Endothelial cell of hepatic sinusoid (primary cell): ENCODE data around the gene SREBF2.
"Not testable (repeated sequence)": the region's sequence is repeated elsewhere in the genome, so short reads cannot be mapped to it uniquely, and the experiment has no call there.

Source experiments
- in situ Hi-C: cut with HindIII; loops from 2 replicates; pipeline ENCODE4 v1.10.0; 2017; ENCODE audit warnings: low sequenced_read_pairs

The SREBF2 gene

DNA sequence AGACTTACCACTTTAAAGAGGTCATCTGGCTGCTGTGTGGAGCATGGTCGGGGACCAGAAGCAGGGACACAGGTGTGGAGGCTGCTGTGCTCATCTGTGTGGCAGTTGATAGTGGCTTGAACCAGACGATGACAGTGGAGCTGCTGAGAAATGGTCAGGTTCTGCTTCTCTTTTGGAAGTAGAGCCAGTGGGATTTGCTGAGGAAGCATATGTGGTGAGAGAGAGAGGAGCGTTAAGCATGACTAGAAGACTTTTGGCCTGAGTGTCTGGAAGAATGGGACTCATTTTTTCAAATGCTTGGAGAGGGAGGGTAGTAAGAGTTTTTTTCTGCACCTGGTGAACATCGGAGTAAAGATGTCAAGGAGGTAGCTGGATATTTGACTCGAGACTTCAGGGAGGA is 12.5 kb upstream of the SREBF2 start:
- in situ Hi-C loops, result no loop called here

DNA sequence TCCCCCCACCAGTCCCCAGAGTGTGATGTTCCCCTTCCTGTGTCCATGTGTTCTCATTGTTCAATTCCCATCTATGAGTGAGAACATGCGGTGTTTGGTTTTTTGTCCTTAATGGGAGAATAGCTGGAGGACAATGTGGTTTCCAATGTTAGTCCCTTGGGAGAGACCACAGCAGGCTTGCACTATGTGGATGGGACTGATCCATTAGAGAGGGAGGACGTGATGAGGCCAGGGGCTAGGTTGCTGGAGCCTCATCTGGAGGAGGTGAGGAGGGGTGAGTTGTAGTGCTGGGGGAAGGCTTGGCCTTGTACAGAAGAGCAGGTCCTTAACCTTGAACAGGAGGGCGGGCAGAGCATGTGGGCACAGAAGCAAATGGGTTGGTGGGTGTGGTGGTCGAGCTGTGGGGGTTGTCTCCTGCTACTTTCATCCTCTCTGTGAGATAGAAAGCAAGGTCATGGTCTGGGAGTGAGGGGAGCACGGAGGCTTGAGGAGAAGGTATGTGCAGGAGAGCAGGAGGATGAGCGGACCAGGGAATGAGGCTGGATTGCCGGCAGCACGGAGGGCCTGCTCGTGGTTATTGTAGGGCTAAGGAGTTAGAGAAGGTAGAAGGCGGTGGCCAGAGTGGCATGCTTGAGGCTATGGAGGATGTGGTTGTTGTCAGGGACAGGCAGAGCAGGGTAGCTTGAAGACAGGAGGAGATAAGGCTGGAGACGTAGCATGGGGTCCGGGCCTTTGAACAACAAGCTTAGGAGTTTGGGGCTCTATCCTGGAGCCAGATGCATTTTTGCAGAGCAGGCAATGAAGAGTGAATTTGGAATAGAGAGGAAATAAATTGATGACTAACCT is 11.2 kb upstream of the SREBF2 start:
- in situ Hi-C loops, result no loop called here

DNA sequence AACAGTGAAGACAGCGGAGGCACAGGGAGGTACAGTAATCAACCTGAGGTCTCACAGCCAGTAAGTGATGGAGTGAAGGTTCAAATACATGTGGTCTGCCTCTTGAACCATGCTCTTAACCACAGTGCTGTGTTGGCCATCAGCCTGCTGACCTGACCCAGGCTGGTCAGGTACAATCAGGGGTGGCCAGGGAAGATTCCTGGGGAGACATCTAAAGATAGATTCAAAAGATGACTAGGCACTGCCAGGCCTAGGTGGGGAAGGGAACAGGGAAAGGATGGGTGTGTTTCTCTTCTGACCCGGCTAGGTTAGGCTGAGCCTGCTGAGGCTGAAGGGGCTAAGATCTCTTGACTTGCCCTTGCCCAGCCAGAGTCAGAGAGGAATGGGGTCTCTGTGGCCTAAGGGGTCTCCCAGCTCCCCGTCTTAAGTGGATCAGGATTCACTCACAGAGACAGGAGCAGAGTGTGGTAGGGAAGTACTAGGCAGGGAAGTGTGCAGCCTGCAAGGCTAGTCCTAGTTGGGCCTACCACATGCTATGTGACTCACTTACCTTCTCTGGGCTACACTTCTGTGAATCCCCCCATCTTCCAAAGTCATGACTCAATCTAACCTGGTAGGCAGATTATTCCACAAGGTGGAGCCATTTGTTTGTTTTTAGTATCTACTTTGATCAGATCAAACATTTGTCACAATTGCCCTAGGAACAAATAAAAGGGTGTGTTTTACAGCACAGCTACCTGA is 10.4 kb upstream of the SREBF2 start:
- in situ Hi-C loops, result no loop called here

DNA sequence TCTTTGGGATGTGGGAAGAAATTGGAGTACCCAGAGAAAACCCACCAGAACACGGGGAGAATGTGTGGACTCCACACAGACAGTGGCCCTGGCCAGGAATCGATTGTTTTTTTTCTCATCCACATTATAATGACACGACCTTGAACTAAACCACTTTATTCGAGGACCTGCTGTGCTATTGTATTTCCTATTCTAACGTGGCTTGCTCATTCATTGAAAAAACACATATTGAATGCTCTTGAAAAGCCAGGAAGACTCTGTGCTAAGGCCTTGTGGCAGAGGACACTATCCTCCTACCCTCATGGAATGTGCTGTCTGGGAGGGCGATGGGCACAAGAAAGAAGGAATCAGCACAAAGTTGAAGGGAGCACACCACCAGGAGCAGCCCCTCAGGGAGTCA is 9.1 kb upstream of the SREBF2 start:
- in situ Hi-C loops, result no loop called here

DNA sequence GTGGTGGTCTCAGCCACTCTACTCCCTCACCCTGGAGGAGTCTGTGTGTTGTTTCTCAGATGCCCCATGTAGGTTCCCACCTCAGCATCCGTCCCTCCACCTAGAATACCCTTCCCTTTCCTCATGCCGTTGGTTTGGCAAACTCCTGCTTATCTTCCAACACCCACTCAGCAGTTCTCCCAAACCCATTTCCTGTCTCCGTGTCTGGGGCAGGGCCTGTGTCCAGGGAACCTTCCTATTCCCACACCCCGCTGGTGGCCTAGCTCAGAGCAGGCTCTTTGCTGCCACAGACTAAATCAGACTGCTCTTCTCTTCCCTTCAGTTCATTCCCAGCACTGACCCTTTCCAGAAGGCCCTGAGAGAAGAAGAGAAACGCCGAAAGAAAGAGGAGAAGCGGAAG is 7.5 kb upstream of the SREBF2 start:
- in situ Hi-C loops, result no loop called here

DNA sequence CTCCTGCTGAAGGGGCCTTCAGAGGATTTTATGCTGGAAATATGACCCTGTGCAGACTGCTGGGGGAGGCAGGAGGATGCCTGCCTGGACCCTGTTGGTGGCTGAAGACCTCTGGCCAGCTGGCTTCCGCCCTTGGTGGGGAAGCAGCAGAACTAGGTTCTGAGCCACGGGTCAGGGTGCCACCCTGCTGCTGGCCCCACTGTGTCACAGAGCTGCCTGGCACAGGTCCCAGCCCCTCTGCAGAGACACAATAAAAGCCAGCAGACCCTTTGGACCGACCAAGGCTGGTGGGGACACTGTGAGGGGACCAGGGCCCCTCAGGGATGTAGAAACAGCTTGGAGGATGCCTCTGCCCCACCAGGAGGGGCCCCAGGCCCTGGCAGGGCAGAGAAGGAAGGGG is 6.9 kb upstream of the SREBF2 start:
- in situ Hi-C loops, result no loop called here

DNA sequence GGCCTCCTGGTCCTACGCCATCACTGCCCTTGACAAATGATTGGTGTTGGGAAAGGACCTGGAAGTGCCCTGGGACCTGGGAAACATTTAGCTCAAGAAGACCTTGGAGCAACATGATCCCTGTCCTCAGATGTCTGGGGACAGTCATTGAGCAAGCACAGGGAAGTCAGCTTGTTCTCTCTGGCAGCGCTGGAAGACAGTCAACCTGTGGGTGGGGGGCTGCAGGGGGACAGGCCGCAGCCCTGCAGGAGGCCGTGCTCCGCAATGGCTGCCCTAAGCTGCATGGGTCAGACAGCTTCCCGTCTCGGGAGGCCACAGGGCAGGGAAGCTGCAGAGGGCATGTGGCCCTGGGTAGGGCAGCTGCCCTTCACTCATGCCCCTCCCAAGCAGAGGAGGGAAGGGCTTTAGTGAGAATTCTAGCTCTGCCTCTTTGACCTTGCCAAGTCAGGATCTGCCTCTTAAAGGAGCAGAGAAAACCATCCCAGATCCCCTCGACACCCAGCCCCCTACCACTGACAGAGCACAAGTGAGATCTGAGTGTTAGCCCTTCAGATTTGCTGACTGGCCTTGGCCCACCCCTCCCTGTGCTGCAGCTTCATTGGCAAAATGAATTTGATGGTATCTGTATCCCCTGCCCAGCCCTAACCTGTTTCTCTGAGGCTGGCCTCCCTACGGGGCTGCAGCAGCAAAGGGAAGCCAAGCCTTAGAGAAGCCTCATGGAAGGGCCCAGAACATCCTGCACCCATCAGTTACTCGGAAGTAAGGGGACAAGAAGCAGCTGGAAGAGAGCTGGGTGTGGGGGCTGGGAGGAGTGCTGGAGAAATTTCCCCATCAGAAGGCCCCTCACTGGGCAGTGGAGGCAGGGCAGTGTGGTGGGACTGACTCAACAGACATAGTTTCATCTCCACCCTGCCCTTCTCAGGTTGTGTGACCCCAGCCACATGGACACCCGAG is 6.2 kb upstream of the SREBF2 start:
- in situ Hi-C loops, result no loop called here

DNA sequence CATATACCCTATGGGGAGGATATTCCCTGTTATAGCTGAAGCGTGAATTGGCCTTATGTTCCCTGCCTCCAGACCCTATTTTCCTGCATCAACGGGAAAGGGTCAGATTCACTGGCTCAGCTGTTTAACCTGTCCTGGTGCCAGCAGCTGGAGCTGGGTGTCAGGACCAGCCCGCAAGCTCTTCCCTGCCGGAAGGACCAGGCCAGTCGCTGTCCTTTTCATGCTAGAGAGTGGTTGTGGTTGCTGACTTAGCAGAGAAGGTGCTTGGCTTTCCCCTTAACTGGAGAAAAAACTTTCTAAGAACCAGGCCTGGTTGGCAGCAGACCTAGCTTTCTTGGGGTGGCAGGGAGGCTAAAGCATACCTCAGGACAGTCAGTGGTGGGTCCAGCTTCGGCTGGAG is 5.2 kb upstream of the SREBF2 start:
- in situ Hi-C loops, result no loop called here

DNA sequence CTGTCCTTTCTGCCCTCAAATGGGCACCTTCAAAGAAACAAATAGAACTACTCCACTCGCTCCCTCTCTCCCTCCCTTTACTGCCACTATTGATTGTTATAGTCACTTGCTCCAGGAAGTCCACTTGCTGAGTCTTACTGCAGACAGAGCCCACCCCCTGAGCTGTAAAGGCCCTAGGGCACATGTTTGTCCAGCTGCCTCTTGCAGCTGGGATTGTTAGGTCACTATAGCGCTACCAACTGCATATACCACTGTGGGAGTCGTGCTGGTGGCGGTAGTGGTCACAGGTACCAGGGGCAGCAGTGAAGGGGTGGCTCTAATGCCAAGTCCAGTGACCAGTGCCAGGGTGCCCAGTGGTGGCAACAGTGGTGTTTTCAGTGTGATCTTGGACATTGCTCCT is 4.4 kb upstream of the SREBF2 start:
- in situ Hi-C loops, result no loop called here

DNA sequence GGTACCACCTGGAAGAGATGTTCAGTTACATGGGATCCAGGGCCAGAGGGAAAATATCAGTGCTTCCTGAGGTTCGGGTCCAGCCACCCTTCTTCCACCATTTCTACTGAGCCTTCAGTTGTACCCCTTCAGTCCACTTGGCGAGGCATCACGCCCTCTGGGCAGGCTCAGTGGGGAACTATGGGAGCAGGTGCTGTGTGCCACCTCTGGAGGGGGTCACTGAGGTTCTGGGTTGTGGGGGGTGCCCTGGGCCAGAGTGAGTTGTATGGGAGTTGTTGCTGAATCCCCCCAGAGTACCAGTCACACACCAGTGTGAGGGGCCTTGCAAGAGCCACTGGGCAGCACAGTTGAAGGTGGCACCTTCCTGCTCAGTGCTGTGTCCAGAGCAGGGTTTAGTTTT is 2.7 kb upstream of the SREBF2 start:
- in situ Hi-C loops, result no loop called here

DNA sequence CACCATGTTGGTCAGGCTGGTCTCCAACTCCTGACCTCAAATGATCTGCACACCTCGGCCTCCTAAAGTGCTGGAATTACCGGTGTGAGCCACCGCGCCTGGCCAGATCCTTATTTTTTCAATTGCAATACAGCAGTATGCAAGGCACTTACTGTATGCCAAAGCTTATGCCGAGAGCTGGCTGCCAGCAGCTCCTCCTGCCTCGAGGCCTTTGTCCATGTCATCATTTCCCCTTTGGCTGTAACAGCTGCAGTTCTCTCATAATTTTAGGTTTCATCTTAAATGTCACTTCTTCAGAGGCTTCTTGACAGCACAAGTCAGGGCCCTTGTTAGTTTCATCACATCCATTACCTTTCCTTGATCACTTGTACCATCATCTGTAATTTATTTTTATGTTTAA is 1.5 kb upstream of the SREBF2 start:
- in situ Hi-C loops, result no loop called here

DNA sequence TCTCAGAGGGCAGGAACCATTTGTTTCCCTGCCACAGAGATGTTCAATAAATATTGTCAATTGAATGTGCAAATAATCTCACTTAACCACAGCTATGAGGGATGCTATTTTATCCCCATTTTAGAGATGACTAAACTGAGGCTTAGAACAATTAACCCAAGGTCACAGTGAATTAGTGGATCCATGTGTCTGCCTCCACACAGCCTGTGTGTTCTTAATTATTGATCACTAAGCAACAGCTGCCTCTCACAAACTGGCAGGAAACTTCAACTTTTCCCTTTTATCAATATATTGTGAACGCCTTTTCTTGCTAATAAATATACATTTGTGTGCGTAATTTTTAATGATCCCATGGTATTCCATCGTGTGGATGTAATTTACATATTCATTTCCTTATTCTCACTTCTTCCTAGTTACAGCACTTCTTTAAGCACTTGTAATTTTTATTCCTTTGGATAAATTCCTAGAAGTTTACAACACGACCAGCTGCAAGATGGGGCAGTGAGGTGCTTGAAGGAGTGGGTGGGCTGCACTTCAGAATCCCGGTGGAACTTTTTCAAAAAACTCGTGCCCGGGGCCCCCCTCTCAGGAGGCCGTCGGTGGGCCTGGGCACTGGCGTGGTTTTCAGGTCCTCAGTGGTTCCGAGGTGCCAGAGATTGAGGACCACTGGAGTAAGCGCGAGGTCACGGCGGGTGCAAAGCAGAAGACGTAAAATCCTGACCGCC is 915 bp upstream of the SREBF2 start:
- in situ Hi-C loops, result no loop called here

DNA sequence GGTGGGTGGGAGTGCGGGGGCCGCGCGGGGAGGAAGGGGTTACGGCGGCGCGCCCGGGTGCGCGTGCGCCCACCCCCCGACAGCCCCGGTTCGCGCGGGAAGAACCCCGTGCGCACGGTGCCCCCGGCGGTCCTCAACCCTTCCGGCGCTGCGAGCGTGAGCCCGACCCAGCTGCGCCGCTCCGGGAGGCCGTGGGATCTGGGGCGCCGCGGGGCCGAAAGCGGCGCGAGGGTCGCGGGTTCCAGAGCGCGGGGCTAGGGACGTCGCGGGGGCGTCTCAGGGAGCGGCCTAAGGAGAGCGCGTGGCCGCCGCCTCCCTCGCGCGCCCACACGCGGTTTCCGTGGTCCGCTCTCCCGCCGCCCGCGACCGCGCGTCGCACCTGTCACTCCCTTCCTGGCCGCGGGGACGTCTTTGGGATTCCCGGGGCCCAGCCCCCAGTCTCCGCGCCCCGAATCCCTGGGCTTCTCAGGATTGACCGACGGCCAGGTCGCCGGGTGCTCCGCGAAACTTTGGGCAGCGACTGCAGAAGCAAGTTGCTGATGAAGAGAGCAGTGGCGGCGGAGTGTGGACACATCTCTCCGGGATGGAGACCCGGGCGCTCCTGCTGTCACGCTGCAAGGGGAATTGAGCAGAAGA is 582 bp downstream of the SREBF2 start:
- in situ Hi-C loops, result no loop called here

DNA sequence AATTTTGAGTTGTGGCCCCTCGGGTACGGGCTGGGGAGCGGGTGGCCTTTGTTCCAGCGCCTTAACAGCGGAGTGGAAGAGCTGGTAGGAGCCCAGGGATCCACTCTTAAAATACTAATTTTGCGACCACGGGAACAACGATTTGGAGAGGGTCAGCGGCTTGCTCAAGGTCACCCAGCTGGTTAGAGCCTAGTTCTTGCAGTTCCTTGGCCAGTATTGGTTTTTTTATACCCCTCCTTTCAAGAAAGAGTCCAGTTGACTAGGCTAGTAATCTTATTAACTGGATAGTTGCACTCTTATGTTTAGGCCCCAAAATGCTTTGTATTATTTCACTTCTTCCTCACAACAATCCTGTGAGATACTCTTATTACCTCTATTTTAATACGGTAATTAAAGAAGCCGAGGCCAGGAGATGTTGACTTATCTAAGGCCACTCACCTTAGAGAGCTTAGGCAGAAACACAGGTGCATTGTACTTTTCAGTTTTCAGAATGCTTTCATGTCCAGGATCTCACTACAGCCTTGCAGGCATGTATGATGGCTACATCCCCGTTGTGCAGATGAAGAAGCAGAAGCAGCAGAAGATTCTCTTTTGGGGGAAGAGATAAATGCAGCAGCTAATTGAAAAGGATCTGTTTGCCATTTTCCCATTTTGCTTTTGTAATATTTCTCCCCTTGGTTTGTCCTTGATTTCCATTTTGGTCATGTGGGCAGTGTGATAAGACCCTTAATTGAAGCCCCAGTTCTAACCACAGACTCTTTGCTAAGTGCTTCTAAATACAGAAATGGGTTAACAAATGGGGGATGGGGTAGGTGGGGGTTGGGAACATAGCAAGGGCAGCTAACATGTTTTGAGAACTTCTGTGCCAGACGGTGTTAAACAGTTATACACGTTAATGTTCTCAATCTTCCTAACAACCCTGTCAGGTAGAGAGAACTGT is 1.4 kb downstream of the SREBF2 start:
- in situ Hi-C loops, result no loop called here

DNA sequence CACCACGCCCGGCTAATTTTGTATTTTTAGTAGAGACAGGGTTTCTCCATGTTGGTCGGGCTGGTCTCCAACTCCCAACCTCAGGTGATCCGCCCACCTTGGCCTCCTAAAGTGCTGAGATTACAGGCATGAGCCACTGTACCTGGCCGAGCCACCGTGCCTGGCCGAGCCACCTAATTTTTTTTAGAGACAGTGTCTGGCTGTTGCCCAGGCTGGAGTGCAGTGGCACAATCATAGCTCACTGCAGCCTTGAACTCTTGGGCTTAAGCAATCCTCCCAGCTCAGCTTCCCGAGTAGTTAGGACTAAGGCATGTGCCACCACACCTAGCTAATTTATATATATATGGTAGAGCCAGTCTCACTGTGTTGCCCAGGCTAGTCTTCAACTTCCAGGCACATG is 2.6 kb downstream of the SREBF2 start:
- in situ Hi-C loops, result not testable (repeated sequence)

DNA sequence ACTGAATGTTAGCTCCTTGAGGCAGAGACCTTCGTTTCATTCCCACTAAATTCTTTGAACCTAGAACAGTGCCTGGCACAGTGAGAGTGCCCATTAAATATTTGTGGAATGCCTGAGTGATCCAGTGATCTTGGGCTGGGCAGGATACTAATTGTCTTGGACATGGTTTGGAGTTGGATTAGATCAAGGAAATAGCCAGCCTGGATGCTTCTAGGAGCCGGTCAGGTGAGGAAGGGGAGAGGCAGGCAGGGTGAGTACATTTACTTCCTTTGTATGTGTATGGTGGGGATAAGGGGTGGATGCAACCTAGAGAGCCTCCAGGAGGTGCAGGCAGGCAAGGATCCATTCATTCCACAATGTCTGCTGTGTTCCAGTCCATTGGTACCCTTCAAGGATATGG is 3.6 kb downstream of the SREBF2 start:
- in situ Hi-C loops, result no loop called here

DNA sequence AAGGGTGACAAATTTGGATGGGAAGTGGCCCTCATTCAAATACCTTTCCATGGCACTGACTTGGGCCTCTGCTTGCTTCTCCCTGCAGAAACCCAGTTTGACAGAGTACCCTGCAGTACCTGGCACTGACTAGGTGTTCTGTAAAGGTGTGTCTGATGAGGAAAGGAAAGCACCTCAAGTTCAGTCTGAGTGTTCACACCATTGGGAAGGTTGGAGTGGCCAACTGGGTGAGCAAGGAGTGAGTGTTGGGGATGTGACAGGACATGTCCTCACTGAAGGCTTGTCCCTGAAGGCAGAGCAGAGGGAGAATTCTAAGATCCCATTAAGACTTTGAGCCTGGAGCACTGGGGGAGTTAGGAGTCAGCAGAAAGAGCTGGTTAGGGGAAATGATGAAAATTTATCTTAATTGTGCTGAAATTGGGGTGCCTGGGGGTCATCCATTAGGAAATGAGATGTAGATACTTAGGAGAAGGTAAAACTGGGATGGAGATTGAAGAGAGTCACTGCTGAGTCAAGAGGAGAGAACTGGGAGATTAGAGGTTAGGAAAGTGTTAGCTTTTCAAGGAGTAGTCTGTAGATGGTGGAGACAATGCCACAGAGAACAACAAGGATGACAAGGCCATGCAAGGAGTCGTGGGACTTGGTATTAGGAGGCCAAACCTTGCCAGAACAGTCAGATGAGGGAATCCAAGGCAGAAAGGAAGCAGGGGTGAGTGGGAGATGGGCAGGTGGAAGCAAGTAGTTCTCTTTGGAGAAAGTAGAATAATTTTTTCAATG is 6.1 kb downstream of the SREBF2 start:
- in situ Hi-C loops, result no loop called here

DNA sequence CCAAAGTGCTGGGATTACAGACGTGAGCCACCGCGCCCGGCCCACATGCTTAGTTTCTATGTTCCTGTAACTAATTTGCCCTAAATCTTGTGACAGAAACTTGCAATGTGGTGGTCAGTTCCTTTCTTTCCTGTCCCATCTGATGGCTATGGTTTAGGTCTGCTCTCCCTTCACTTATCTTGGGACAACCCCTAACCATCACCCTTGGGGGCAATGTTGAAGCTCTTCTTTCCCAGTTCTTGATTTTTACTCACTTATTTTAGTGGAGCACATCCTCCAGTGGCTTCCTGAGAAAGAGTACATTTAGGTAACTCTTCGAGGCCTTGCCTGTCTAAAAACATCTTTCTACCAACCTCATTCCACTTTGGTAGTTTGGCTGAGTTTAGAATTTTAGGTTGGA is 7.3 kb downstream of the SREBF2 start:
- in situ Hi-C loops, result no loop called here
